Measurements from ENCODE around the gene OIP5. TPM values are rescaled to one million over a fixed set of nuclear protein-coding genes. Genes with fewer than 3 reads are reported as not detected.
"Not testable (repeated sequence)": the region's sequence is repeated elsewhere in the genome, so short reads cannot be mapped to it uniquely, and the experiment has no call there.

Gene OIP5
- total RNA-seq, 1 donor = 0.72 TPM

DNA sequence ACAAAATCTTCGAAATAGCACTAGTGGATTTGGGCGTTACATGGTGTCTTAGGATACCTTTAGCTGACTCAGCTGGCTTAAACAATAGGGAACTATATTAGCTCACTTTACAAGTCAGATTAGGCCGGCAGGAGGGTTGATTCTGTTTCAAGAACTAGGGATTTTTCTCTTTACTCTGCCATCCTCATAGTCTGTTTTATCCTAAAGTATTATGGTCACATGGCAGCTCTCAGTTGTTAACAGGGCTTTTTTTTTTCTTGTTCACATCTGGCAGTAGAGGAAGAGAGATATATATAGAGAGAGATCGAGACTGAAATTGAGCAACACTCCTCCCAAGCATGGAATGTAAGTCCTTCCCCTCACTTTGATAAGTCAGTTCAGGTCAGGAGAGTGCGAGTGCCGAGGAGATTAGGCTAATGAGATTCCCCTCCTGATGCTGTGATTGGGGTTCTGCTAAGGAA, 68.5 kb downstream of the OIP5 start:
- TF ChIP-seq, protein P1, sequence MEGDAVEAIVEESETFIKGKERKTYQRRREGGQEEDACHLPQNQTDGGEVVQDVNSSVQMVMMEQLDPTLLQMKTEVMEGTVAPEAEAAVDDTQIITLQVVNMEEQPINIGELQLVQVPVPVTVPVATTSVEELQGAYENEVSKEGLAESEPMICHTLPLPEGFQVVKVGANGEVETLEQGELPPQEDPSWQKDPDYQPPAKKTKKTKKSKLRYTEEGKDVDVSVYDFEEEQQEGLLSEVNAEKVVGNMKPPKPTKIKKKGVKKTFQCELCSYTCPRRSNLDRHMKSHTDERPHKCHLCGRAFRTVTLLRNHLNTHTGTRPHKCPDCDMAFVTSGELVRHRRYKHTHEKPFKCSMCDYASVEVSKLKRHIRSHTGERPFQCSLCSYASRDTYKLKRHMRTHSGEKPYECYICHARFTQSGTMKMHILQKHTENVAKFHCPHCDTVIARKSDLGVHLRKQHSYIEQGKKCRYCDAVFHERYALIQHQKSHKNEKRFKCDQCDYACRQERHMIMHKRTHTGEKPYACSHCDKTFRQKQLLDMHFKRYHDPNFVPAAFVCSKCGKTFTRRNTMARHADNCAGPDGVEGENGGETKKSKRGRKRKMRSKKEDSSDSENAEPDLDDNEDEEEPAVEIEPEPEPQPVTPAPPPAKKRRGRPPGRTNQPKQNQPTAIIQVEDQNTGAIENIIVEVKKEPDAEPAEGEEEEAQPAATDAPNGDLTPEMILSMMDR (IDR thresholded peaks at IDR 0.05; ENCODE audit: extremely low read depth, low read depth, low read length) = no peak

DNA sequence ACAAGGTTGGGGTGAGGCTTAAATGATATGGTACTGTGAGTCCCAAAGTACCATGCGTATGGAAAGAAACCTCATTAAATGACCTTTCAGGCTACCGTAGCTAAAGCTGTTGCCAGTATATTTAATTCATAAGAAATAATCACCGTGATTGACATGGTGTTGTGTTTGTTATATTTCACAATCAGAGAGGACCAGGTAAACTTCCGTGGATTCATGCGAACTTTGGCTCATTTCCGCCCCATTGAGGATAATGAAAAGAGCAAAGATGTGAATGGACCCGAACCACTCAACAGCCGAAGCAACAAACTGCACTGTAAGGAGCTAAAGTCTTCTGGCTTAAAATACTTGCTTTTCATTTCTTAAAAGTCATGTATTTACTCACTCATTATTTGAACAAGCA, 69.8 kb downstream of the OIP5 start:
- Histone ChIP-seq H2AFZ (ENCODE audit: low read length) (no peak overlapping the region), H3K9me3 (ENCODE audit: low read depth, low read length) (no peaks in the 10 kb centered on the region), H3K27ac (ENCODE audit: low read depth, low read length) (no peak overlapping the region), H3K79me2 (ENCODE audit: insufficient read depth, low read length) (no peaks in the 10 kb centered on the region), H3K4me3 (ENCODE audit: insufficient read depth, low read length) (no peak overlapping the region), H3K36me3 (ENCODE audit: insufficient read depth, low read length) (peaks cover 32% of the 10 kb centered on the region), H3K4me1 (ENCODE audit: insufficient read depth, low read length) (peaks cover 8% of the 10 kb centered on the region), H4K20me1 (ENCODE audit: insufficient read depth, low read length) (no peaks in the 10 kb centered on the region), H3K4me2 (ENCODE audit: insufficient read depth, low read length) (no peak overlapping the region), H3K27me3 (ENCODE audit: insufficient read depth, low read length) (no peaks in the 10 kb centered on the region)
- TF ChIP-seq, protein P1 (IDR thresholded peaks at IDR 0.05; ENCODE audit: extremely low read depth, low read depth, low read length) = no peak
- DNase-seq (ENCODE audit: insufficient read length, low spot score, missing footprints) = no peak

More for the DNA sequence above, 68.5 kb downstream of the OIP5 start:
- Histone ChIP-seq H3K4me1 (ENCODE audit: insufficient read depth, low read length) (peaks cover 5% of the 10 kb centered on the region), H3K4me3 (ENCODE audit: insufficient read depth, low read length) (no peak overlapping the region), H3K79me2 (ENCODE audit: insufficient read depth, low read length) (no peaks in the 10 kb centered on the region), H3K27me3 (ENCODE audit: insufficient read depth, low read length) (no peaks in the 10 kb centered on the region), H4K20me1 (ENCODE audit: insufficient read depth, low read length) (no peaks in the 10 kb centered on the region), H3K36me3 (ENCODE audit: insufficient read depth, low read length) (peaks cover 29% of the 10 kb centered on the region), H2AFZ (ENCODE audit: low read length) (no peak overlapping the region), H3K4me2 (ENCODE audit: insufficient read depth, low read length) (no peak overlapping the region), H3K27ac (ENCODE audit: low read depth, low read length) (no peak overlapping the region), H3K9me3 (ENCODE audit: low read depth, low read length) (no peaks in the 10 kb centered on the region)
- DNase-seq (ENCODE audit: insufficient read length, low spot score, missing footprints) = no peak

DNA sequence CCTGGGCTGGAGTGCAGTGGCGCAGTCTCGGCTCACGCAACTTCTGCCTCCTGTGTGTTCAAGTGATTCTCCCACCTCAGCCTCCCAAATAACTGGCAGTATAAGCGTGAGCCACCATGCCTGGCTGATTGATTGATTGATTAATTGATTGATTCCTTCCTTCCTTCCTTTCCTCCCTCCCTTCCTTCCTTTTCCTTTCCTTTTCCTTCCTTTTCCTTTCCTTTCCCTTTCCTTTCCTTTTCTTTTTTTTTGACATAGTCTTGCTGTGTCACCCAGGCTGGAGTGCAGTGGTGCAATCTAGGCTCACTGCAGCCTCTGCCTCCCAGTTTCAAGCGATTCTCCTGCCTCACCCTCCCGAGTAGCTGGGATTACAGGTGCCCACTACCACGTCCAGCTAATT, 71.5 kb downstream of the OIP5 start:
- DNase-seq (ENCODE audit: insufficient read length, low spot score, missing footprints); H3K4me3 ChIP-seq (ENCODE audit: insufficient read depth, low read length): not testable (repeated sequence)

DNA sequence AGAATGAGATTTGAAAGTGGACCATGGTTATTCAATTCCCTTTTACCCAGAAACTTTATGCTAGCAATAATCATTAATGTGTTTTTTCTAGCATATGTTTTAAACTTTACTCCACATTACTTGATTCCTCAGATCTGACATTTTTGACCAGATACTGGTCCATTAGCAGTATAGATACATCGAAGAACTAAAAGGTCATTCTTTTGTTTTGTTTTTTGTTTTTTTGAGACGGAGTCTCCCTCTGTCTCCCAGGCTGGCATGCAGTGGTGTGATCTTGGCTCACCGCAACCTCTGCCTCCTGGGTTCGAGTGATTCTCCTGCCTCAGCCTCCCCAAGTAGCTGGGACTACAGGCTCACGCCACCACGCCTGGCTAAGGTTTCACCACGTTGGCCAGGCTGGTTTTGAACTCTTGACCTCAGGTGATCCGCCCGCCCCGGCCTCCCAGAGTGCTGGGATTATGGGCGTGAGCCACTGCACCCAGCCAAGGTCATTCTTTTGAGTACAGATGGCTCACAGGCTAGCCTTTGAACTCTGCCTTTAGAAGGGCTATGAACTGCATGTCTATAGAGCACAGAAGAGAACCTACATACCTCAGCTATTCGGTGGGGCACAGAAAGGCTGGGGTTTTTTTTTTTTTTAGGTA, 72.7 kb downstream of the OIP5 start:
- Histone ChIP-seq H3K4me2 (ENCODE audit: insufficient read depth, low read length) (no peak overlapping the region), H3K27ac (ENCODE audit: low read depth, low read length) (no peak overlapping the region)
- TF ChIP-seq, protein P1 (IDR thresholded peaks at IDR 0.05; ENCODE audit: extremely low read depth, low read depth, low read length) = no peak

More for the DNA sequence above, 71.5 kb downstream of the OIP5 start:
- H3K4me1 ChIP-seq (ENCODE audit: insufficient read depth, low read length) = peaks cover 13% of the 10 kb centered on the region
- H3K27ac ChIP-seq (ENCODE audit: low read depth, low read length); H3K4me2 ChIP-seq (ENCODE audit: insufficient read depth, low read length); H2AFZ ChIP-seq (ENCODE audit: low read length); H4K20me1 ChIP-seq (ENCODE audit: insufficient read depth, low read length); H3K9me3 ChIP-seq (ENCODE audit: low read depth, low read length); H3K27me3 ChIP-seq (ENCODE audit: insufficient read depth, low read length); H3K79me2 ChIP-seq (ENCODE audit: insufficient read depth, low read length): not testable (repeated sequence)
- H3K36me3 ChIP-seq (ENCODE audit: insufficient read depth, low read length) = peaks cover 26% of the 10 kb centered on the region

More for the DNA sequence above, 72.7 kb downstream of the OIP5 start:
- no peak overlapping the region for H3K4me3 ChIP-seq (ENCODE audit: insufficient read depth, low read length)
- peaks cover 13% of the 10 kb centered on the region for H3K4me1 ChIP-seq (ENCODE audit: insufficient read depth, low read length)
- DNase-seq (ENCODE audit: insufficient read length, low spot score, missing footprints) = peak; percentile 5
- H3K36me3 ChIP-seq (ENCODE audit: insufficient read depth, low read length) = peaks cover 26% of the 10 kb centered on the region
- no peak overlapping the region for H2AFZ ChIP-seq (ENCODE audit: low read length)
- no peaks in the 10 kb centered on the region for H4K20me1 ChIP-seq (ENCODE audit: insufficient read depth, low read length)
- H3K27me3 ChIP-seq (ENCODE audit: insufficient read depth, low read length) = no peaks in the 10 kb centered on the region
- H3K9me3 ChIP-seq (ENCODE audit: low read depth, low read length) = no peaks in the 10 kb centered on the region
- no peaks in the 10 kb centered on the region for H3K79me2 ChIP-seq (ENCODE audit: insufficient read depth, low read length)

Other genes starting within 250 kb of the OIP5 start
- 23.5 and 28.0 TPM in 2 replicates for gene INO80, start 216.3 kb downstream of the OIP5 start, total RNA-seq
- gene EXD1, start 101.8 kb downstream of the OIP5 start, total RNA-seq = not detected in 2 replicates
- gene CHP1, start 101.3 kb downstream of the OIP5 start, total RNA-seq = 99.2 and 105 TPM in 2 replicates
- 10.9 and 14.1 TPM in 2 replicates for gene NUSAP1, start 290 bp upstream of the OIP5 start, total RNA-seq
- 21.4 and 22.4 TPM in 2 replicates for gene NDUFAF1, start 69.9 kb upstream of the OIP5 start, total RNA-seq
- 26.1 and 29.2 TPM in 2 replicates for gene RTF1, start 84.5 kb upstream of the OIP5 start, total RNA-seq
- gene ITPKA, start 161.3 kb upstream of the OIP5 start, total RNA-seq = 0.29 and 0.36 TPM in 2 replicates
- not detected in 2 replicates for gene LTK, start 181.2 kb upstream of the OIP5 start, total RNA-seq
- 11.9 and 13.8 TPM in 2 replicates for gene RPAP1, start 211.7 kb upstream of the OIP5 start, total RNA-seq
- gene TYRO3, start 226.6 kb upstream of the OIP5 start, total RNA-seq = 6.2 and 6.8 TPM in 2 replicates